Measurements from ENCODE around the gene OXT.
"Not testable (repeated sequence)": the region's sequence is repeated elsewhere in the genome, so short reads cannot be mapped to it uniquely, and the experiment has no call there.

OXT gene

DNA sequence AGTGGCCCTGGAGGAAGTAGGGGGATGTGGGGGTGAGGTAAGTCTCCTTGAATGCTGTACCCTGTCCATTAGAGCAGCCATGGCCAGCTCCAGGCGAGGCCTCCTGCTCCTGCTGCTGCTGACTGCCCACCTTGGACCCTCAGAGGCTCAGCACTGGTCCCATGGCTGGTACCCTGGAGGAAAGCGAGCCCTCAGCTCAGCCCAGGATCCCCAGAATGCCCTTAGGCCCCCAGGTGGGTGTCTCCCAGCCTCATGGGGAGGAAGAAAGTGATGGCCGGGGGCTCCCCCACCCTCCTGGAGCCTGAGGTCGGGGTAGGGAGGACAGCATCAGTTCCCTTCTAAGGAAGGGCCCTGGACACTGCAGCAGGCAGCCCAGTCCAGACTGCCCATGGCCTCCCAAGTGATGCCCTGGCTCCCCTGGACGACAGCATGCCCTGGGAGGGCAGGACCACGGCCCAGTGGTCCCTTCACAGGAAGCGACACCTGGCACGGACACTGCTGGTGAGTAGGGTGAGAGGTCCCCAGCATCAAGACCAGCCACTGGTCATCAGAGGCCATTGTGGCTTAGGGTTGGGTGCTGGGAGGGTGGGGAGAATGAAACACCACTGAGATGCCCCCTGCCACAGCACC is 27.0 kb upstream of the OXT start:
- H3K36me3 Mint-ChIP-seq, result peaks cover 21 to 33% of the 10 kb centered on the region in 2 donors
- no peaks in the 10 kb centered on the region for H3K9me3 Mint-ChIP-seq
- H3K27ac Mint-ChIP-seq, result no peak overlapping the region
- H3K27me3 Mint-ChIP-seq, result no peaks in the 10 kb centered on the region
- H3K4me3 Mint-ChIP-seq, result peak overlapping the region; percentile 43 to 94
- H3K4me1 Mint-ChIP-seq, result peaks cover 16 to 38% of the 10 kb centered on the region in 2 donors
- DNase-seq (no peak), ATAC-seq (replicated peaks) (no peak)

DNA sequence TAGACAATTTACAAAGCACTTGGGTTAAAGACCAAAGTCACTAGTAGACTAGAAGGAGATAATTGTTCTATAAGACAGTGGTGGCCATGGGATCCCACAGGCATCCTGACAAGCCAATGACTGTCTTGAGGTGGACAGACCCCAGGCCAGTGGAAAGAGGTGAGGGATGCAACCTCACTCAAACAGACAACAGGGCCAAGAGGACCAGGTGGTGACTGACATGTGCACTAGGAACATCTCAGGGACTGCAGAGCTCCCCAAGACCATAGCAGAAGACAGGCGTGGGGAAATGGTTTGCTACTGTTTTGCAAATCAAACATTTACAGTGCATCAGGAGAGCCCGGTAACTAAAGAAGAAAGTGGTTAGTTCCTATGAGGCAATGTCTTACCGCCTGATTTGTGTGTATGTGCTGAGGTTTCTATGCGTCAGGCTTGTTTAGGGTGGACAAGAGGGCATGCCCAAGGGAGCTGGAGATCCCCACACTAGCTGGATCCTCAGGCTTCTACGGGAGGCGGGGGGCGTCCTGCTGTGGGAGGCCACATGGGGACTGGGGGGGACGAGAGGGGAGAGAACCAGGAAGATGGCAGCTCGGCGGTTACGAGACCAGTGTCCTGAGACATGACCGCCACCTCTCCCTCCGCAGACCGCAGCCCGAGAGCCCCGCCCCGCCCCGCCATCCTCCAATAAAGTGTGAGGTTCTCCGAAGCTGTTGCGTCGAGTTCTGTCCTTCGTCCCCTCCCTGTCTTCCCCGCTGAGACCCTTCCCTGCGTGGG is 26.2 kb upstream of the OXT start:
- Mint-ChIP-seq H3K27me3 (no peaks in the 10 kb centered on the region), H3K36me3 (peaks cover 28 to 36% of the 10 kb centered on the region in 2 donors), H3K9me3 (no peaks in the 10 kb centered on the region), H3K4me3 (peak overlapping the region; percentile 86 to 94), H3K27ac (peak overlapping the region; percentile 95), H3K4me1 (peaks cover 16 to 38% of the 10 kb centered on the region in 2 donors)
- ATAC-seq (replicated peaks) (peak; percentile 68 to 73), DNase-seq (peak; percentile 75)

DNA sequence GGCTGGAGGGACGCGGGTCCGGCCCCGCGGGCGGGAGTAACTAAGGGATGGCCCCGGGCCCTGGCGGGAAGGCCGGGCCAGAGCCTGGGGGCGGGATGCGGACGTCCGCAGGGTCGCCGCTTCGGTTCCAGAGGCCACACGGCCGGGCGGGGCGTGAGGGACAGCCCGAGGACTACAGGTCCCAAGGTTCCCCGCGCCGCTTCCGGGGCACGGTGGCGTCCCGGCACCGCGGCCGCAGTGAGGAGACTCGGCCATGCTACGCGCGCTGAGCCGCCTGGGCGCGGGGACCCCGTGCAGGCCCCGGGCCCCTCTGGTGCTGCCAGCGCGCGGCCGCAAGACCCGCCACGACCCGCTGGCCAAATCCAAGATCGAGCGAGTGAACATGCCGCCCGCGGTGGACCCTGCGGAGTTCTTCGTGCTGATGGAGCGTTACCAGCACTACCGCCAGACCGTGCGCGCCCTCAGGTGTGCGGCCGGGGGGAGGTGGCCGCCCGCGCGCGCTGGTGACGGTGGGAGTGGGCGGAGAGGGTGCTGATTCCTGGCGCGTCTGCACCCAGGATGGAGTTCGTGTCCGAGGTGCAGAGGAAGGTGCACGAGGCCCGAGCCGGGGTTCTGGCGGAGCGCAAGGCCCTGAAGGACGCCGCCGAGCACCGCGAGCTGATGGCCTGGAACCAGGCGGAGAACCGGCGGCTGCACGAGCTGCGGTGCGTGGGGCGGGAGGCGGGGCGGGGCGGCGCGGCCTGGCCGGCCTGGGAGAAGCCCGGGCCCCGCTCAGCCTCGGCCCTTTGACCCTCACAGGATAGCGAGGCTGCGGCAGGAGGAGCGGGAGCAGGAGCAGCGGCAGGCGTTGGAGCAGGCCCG is 25.4 kb upstream of the OXT start, which contains the start of gene MRPS26:
TSS of gene MRPS26 (plus strand) at position 237 of the 861 bp plus-strand sequence. CDS start at position 254, 17 bp downstream.
- Mint-ChIP-seq H3K4me1 (peaks cover 16 to 38% of the 10 kb centered on the region in 2 donors), H3K27me3 (no peaks in the 10 kb centered on the region), H3K36me3 (peaks cover 24 to 35% of the 10 kb centered on the region in 2 donors), H3K9me3 (no peaks in the 10 kb centered on the region), H3K27ac (peak within 1 kb of the TSS; percentile 95), H3K4me3 (peak within 1 kb of the TSS; percentile 86 to 94)
- DNase-seq, result peak; percentile 84
- peak; percentile 93 to 95 for ATAC-seq (replicated peaks)

DNA sequence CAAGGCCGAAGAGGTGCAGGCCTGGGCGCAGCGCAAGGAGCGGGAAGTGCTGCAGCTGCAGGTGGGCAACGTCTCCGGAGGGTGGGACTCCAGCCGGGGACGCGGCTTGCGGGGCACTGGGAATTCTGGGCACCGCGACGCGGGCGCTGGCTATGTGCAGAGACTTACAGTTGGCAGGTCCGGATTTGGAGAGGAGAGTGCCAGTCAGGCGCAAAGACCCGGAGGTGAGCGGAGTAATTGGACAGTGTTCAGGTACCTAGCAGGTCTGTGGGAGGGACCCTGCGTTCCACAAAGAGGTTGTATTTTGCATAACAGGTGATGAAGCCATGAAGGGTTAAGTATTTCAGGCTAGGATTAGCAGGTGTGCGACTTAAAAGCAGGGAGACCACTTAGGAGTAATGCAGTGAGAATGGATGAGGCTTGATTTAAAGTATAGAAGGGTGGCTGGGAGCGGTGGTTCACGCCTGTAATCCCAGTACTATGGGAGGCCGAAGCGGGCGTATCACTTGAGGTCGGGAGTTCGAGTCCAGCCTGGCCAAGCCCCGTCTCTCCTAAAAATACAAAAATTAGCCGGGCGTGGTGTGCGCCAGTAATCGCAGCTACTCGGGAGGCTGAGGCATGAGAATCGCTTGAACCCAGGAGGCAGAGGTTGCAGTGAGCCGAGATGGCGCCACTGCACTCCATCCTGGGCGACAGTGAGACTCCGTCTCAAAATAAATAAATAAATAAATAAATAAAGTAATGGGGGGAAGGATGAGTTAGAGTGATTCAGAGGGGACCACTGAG is 24.6 kb upstream of the OXT start:
- H3K27ac Mint-ChIP-seq, result peak overlapping the region; percentile 89
- peaks cover 24 to 30% of the 10 kb centered on the region in 2 donors for H3K36me3 Mint-ChIP-seq
- H3K4me3 Mint-ChIP-seq, result peak overlapping the region; percentile 86 to 94
- ATAC-seq (replicated peaks), result no peak
- DNase-seq, result no peak
- no peaks in the 10 kb centered on the region for H3K9me3 Mint-ChIP-seq
- H3K27me3 Mint-ChIP-seq, result no peaks in the 10 kb centered on the region
- peaks cover 14 to 38% of the 10 kb centered on the region in 2 donors for H3K4me1 Mint-ChIP-seq

DNA sequence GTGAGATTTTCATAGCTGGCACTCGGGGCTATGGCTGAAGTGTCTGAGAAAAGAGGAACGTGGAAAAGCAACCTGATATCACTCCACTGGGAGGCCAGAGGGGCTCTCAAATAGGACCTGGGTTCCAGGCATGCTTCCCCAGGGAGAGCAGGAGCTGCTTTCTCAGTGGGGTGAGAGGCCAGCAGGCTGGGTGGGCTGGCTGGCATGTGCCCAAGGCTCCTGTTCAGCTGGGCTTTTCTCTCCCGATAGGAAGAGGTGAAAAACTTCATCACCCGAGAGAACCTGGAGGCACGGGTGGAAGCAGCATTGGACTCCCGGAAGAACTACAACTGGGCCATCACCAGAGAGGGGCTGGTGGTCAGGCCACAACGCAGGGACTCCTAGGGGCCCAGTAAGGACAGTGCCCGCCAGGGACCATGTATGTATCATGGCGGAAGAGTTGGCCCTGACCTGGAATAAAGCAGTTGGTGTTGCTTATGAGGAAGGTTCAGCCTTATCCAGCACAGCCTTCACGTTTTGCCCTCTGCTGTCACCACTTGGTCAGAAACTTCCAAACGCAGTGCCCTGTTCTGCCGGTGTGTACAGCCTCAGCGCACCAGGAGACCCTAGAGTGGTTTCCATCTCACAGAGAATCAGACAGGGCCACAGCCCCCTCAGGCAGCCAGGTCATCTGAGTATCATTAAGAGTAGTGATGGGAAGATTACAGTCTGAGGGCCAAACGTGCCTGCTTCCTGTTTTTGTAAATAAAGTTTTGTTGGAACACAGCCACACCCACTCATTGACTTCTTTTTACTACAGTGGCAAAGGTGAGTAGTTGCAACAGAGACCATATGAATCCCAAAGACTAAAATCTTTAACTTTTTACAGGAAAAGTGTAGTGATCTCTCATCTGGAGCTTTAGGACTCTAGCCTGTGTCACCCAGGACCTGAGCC is 23.7 kb upstream of the OXT start:
- DNase-seq, result no peak
- Mint-ChIP-seq H3K36me3 (peaks cover 24 to 28% of the 10 kb centered on the region in 2 donors), H3K4me1 (peaks cover 14 to 38% of the 10 kb centered on the region in 2 donors), H3K27ac (peak overlapping the region; percentile 31), H3K4me3 (peak overlapping the region; percentile 86 to 94), H3K27me3 (no peaks in the 10 kb centered on the region), H3K9me3 (no peaks in the 10 kb centered on the region)
- ATAC-seq (replicated peaks), result no peak

DNA sequence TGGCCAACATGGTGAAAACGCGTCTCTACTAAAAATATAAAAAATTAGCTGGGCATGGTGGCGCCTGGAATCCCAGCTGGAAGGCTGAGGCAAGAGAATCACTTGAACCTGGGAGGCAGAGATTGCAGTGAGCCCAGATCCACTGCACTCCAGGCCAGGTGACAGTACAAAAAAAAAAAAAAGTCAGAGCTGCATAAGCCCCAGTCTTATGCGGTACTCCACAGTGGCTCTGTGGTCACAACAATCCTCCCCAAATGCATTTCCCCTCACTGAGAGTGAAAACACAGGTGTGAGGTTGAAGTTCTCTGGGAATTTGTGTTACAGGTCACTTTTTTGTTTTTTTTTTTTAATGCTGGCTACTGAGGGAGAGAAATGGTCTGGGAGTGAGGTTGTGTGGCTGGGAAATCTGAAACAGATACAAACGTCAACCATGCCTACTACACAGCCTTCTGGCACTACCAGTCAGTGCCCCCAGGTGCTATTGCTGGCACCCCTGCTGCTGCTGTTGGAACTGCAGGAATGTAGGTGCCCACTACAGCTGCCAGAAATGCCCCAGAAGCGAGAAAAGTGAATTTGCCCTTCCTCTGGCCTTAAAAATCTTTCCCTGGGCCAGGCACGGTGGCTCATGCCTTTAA is 19.9 kb upstream of the OXT start:
- no peak for ATAC-seq (replicated peaks)
- Mint-ChIP-seq H3K36me3 (peaks cover 18 to 27% of the 10 kb centered on the region in 2 donors), H3K27me3 (no peaks in the 10 kb centered on the region), H3K4me1 (peaks cover 9 to 21% of the 10 kb centered on the region in 2 donors), H3K27ac (peak overlapping the region; percentile 5), H3K4me3 (no peak overlapping the region), H3K9me3 (no peaks in the 10 kb centered on the region)
- DNase-seq, result no peak

DNA sequence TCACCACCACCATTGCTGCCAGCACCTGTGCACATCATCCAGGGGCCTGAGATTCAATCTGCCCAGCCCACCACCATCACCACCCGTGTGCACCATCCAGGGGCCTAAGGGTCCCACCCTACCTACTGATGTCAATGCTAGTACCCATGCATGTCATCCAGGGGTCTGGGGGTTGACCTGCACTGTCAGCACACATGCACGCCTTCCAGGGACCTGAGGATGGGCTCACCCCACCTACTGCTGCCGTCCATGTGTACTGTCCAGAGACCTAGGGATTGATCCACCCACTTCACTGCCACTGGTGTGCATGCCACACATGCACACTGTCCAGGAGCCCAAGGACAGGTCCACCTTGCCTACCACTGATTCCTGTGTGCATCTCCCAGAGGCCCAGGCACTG is 11.9 kb upstream of the OXT start:
- peaks cover 5 to 11% of the 10 kb centered on the region in 2 donors for H3K4me1 Mint-ChIP-seq
- H3K36me3 Mint-ChIP-seq, result peaks cover 0 to 2% of the 10 kb centered on the region in 2 donors
- H3K4me3 Mint-ChIP-seq, result no peak overlapping the region
- no peaks in the 10 kb centered on the region for H3K9me3 Mint-ChIP-seq
- DNase-seq, result no peak
- H3K27me3 Mint-ChIP-seq, result no peaks in the 10 kb centered on the region
- H3K27ac Mint-ChIP-seq, result no peak overlapping the region
- no peak for ATAC-seq (replicated peaks)

DNA sequence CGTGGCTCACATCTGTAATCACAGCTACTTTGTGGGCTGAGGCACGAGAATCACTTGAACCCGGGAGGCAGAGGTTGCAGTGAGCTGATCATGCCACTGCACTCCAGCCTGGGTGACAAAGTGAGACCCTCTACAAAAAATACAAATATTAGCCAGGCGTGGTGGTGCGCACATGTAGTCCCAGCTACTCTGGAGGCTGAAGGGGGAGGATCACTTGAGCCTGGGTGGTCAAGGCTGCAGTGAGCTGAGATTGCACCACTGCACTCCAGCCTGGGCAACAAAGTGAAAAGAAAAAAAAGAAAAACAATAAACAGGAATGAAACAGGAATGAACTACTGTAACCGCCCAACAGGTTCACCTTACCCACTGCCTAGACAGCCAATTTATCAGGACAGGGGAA is 7.3 kb upstream of the OXT start:
- not testable (repeated sequence) for H3K27ac Mint-ChIP-seq; ATAC-seq (replicated peaks); H3K36me3 Mint-ChIP-seq; H3K27me3 Mint-ChIP-seq; H3K4me3 Mint-ChIP-seq; DNase-seq; H3K9me3 Mint-ChIP-seq
- peaks cover 11 to 23% of the 10 kb centered on the region in 2 donors for H3K4me1 Mint-ChIP-seq

DNA sequence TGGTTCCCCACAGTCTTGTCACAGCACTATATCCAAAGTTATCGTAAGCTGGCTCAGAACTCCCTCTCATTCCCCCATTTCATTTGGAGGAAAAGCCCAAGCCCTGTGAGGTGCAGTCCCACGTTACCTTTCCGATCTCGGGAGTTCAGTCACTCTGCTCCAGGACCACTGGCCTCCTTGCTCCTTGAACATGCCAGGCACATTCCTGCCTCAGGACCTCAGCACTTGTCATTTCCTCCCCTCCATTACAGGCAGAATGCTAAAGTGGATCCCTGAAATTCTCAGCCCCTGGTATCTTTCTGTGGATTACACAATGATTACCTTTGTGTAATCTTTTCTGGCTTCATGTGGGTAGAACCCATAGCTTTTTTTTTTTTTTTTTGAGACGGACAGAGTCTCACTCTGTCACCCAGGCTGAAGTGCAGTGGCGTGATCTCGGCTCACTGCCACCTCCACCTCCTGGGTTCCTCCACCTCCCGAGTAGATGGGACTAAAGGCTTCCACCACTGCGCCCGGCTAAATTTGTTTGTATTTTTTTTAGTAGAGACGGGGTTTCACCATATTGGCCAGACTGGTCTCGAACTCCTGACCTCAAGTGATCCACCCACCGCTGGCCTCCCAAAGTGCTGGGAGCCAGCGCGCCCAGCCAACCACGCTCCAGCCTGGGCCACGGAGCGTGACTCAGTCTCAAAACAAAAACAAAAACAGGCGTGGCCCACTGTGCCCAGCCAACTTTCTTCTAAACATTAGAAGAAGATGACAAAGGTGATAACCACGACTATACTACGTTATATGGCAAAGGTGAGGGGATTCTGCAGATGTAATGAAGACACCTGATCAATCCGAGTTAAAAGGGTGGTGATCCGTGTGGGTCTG is 4.0 kb upstream of the OXT start:
- H3K27me3 Mint-ChIP-seq, result peaks cover 4 to 11% of the 10 kb centered on the region in 2 donors
- no peak overlapping the region for H3K27ac Mint-ChIP-seq
- ATAC-seq (replicated peaks), result no peak
- H3K36me3 Mint-ChIP-seq, result no peaks in the 10 kb centered on the region
- H3K9me3 Mint-ChIP-seq, result no peaks in the 10 kb centered on the region
- DNase-seq, result no peak
- H3K4me1 Mint-ChIP-seq, result peaks cover 12 to 38% of the 10 kb centered on the region in 2 donors
- no peak overlapping the region for H3K4me3 Mint-ChIP-seq

DNA sequence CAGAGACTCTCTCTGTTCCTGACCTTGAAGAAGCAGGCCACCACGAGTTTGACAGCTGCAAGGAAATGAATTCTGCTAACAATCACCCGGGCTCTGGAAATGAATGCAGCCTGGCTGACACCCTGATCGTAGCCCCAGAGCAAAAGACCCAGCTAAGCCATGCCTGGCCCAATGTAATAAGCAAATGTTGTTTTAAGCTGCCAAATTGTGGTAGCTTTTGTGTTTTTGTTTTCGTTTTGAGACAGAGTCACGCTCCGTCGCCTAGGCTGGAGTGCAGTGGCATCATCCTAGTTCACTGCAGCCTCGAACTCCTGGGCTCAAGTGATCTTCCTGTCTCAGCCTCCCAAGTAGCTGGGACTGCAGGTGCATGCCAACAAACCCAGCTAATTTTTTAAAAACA is 3.3 kb upstream of the OXT start:
- Mint-ChIP-seq H3K9me3 (no peaks in the 10 kb centered on the region), H3K4me3 (no peak overlapping the region), H3K36me3 (no peaks in the 10 kb centered on the region), H3K4me1 (peaks cover 14 to 41% of the 10 kb centered on the region in 2 donors), H3K27me3 (peaks cover 4 to 17% of the 10 kb centered on the region in 2 donors), H3K27ac (no peak overlapping the region)
- peak in 1 of 2 donors; percentile 17 for ATAC-seq (replicated peaks)
- no peak for DNase-seq

DNA sequence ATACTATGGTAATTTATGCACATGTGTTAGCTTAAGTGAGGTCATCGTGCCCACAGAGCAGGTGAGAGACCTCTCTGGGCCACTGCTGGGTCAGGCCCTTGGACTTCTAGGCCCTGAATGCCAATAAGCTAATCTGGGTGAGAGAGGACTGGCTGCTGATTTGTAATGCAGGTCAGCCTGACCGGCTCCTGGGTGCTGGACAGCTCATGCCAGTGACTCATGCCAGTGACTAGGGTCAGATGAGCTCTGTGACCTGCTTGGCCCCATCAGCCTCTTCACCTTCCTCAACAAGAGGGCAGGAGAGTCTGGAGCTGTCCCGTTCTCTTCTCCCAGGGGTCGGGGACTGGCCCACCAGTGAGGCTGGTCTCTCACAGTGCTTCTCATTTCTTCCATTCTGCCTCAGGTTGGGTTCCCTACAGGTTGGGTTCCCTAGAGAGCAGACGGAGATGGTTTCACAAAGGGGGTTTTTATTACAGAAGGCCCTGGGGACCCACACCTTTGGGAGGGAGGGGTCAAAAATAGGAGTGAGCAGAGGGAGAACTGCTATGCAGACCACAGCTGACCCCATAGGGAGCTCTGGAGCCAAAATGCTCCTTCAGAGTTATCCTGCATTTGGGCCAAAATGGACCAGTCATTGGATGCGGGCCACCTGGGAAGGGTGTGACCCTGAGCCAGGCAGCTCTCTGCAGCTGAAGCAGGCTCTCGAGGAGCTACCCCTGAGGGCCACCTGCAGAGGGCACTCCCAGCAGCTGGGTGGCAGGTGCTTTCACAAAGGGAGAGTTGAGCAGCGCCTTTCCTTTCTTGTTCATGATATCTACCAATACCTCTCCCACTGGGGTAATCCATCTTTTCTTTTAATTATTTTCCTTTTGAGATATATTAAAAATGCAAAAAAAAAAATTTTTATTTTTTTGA is 2.2 kb upstream of the OXT start:
- no peak overlapping the region for H3K4me3 Mint-ChIP-seq
- DNase-seq (no peak), ATAC-seq (replicated peaks) (peak in 1 of 2 donors; percentile 29)

More for the DNA sequence above, 2.2 kb upstream of the OXT start:
- Mint-ChIP-seq H3K36me3 (no peaks in the 10 kb centered on the region), H3K4me1 (peaks cover 14 to 37% of the 10 kb centered on the region in 2 donors), H3K27ac (no peak overlapping the region), H3K9me3 (no peaks in the 10 kb centered on the region), H3K27me3 (peaks cover 4 to 17% of the 10 kb centered on the region in 2 donors)
